HFF-Myc (cell line): Measurements from ENCODE around the gene HDGFL1.

ENCODE experiments used
- DNase-seq: peaks from one replicate; pipeline ENCODE4 v3.0.0-alpha.2; 2011; ENCODE audit warnings: low read depth; ENCODE audit errors: extremely low read depth
- H3K4me3 ChIP-seq: replicated peaks from 2 replicates; pipeline ENCODE4 v1.5.1; 2011; ENCODE audit warnings: low read depth, mild to moderate bottlenecking, control low read depth, low read length
- TF ChIP-seq, protein P1 (sequence below): IDR thresholded peaks from 2 replicates; pipeline ENCODE4 v1.5.1; 2012; ENCODE audit warnings: mild to moderate bottlenecking, low read depth, low read length, control low read depth; ENCODE audit errors: missing control alignments

The HDGFL1 gene

DNA sequence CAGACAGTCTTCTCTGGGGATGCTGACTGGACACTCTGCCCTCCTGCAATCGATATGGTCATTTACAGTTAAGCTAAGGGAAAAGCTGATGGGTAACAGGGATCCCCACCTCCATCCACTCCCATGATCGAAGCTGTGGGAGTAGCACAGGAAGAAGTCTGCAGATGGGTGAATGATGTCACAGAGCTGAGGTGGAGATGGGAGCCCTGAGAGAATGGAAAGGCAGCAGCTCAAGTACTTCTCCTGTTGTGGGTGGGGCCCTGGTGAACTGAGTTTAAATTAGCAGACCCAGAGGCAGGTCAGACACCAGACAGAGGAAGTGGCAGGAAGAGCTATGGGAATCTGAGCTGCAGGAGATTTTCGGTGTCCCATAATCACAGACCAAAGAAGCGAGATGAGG, 29.0 kb downstream of the HDGFL1 start:
- TF ChIP-seq, protein P1, sequence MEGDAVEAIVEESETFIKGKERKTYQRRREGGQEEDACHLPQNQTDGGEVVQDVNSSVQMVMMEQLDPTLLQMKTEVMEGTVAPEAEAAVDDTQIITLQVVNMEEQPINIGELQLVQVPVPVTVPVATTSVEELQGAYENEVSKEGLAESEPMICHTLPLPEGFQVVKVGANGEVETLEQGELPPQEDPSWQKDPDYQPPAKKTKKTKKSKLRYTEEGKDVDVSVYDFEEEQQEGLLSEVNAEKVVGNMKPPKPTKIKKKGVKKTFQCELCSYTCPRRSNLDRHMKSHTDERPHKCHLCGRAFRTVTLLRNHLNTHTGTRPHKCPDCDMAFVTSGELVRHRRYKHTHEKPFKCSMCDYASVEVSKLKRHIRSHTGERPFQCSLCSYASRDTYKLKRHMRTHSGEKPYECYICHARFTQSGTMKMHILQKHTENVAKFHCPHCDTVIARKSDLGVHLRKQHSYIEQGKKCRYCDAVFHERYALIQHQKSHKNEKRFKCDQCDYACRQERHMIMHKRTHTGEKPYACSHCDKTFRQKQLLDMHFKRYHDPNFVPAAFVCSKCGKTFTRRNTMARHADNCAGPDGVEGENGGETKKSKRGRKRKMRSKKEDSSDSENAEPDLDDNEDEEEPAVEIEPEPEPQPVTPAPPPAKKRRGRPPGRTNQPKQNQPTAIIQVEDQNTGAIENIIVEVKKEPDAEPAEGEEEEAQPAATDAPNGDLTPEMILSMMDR = no peak
- DNase-seq = no peak
- H3K4me3 ChIP-seq = no peak overlapping the region

DNA sequence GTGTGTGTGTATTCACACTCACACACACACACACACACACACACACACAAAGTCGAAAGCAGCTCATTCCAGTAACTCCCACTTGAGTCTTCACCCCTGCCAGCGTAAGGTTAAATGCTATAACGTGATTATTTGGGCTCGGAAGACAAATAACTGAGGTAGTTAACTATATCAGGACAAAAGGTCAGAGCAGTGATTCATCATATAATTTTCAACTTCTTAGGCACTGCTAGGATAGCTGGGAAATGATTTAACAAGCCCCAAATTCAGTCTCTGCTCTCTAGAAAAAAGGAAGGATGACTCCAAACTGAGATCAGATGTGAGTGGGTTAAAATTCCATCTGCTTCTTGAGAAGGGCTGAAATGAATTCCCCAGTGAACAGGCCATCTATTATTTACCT, 30.7 kb downstream of the HDGFL1 start:
- no peak overlapping the region for H3K4me3 ChIP-seq
- no peak for DNase-seq
- TF ChIP-seq, protein P1 = no peak

DNA sequence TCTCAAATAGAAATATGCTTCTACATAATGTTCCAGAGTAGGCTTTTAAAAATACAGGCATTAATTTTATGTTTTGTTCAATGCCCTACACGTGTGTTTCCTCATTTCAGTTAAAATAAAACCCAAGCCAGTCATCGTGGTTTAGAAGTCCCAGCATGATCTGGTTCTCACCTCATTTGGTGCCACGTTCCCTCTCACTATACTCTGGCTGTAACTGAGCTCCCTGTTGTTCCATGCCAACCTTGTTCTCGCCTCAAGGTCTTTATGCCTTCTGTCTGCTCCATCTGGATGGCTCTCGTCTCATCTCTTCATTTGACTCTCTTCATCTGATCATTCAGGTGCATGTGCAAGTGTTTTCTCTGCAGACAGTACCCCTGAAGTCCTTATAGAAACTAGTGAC, 32.6 kb downstream of the HDGFL1 start:
- DNase-seq = no peak
- TF ChIP-seq, protein P1 = no peak
- no peak overlapping the region for H3K4me3 ChIP-seq

DNA sequence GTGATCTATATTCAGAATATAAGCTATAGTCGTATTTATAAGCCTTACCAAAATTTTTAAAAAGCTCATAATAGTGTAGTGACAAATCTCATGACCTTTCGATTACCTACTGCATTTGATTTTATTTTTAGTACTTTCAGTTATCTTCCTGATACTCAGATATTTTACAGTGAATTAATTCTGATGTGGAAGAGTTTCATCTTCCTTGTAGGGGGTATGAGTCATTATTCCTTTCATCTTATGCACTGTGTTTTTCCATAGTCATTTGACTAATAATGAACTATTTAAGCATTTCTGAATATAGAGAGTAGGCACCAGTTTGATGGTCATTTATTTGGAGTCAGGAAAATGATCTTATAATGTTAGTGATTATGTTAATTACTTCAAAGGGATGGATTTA, 36.4 kb downstream of the HDGFL1 start:
- TF ChIP-seq, protein P1 = no peak
- no peak overlapping the region for H3K4me3 ChIP-seq
- DNase-seq = no peak

GRCh38 chr6:22610127-22610526, 40.8 kb downstream of the HDGFL1 start:
- no peak for DNase-seq
- no peak overlapping the region for H3K4me3 ChIP-seq
- TF ChIP-seq, protein P1 = no peak

GRCh38 chr6:22612236-22612635, 42.9 kb downstream of the HDGFL1 start:
- TF ChIP-seq, protein P1 = no peak
- DNase-seq = no peak
- H3K4me3 ChIP-seq = no peak overlapping the region

DNA sequence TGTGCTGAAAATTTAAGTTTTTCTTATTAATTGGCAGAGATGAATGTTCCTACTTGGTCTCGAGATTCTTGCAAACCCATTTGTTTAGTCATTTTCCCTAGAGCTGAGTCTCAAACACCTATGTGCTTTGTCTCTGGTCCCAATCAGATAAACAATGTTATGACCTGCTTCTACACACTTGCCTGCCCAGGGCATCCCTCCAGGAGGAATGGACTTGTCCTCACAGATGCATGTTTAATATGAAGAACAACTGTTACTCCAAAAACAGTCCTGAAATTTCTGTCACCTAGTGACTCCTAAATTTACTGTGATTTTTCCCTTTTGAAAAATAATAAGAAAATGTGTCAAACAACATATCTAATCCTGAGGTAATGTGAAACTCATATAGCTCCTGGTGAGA, 43.7 kb downstream of the HDGFL1 start:
- TF ChIP-seq, protein P1 = no peak
- DNase-seq = no peak
- no peak overlapping the region for H3K4me3 ChIP-seq
